Mesendoderm (in vitro differentiated cells): ENCODE measurements around the gene CRYGA.

Experiments used
- DNase-seq: peaks from one replicate; pipeline ENCODE4 v3.0.0; 2013
- H2AK5ac ChIP-seq: 2 replicates; pipeline ENCODE4 v1.6.1; 2013; ENCODE audit warnings: low read length, inconsistent platforms
- H2BK120ac ChIP-seq: 2 replicates; pipeline ENCODE4 v1.6.1; 2013; ENCODE audit warnings: low read depth, mild to moderate bottlenecking, low read length, moderate library complexity, mixed read lengths
- H2BK15ac ChIP-seq: replicated peaks from 2 replicates; pipeline ENCODE4 v1.6.1; 2013; ENCODE audit warnings: low read depth, mild to moderate bottlenecking, moderate library complexity
- H2BK5ac ChIP-seq: 2 replicates; pipeline ENCODE4 v1.6.1; 2013; ENCODE audit warnings: low read length, inconsistent platforms
- H3K18ac ChIP-seq: 2 replicates; pipeline ENCODE4 v1.6.1; 2013; ENCODE audit warnings: mild to moderate bottlenecking, low read length, mixed read lengths
- H3K23ac ChIP-seq: one replicate; pipeline ENCODE4 v1.6.1; 2013; ENCODE audit warnings: low read length
- H3K27ac ChIP-seq: 2 replicates; pipeline ENCODE4 v1.5.1; 2013; ENCODE audit warnings: low read depth, mild to moderate bottlenecking, inconsistent platforms, low read length, moderate library complexity
- H3K27me3 ChIP-seq: 2 replicates; pipeline ENCODE4 v1.6.1; 2013; ENCODE audit warnings: low read length, control low read depth, mild to moderate bottlenecking, inconsistent platforms; ENCODE audit not compliant: insufficient read depth, poor library complexity
- H3K36me3 ChIP-seq: 2 replicates; pipeline ENCODE4 v1.6.1; 2013; ENCODE audit warnings: low read length, inconsistent platforms; ENCODE audit not compliant: control insufficient read depth, insufficient read depth
- H3K4ac ChIP-seq: one replicate; pipeline ENCODE4 v1.6.1; 2013; ENCODE audit warnings: low read depth, mild to moderate bottlenecking, low read length, moderate library complexity
- H3K4me1 ChIP-seq: 2 replicates; pipeline ENCODE4 v1.6.1; 2013; ENCODE audit warnings: low read depth, low read length, inconsistent platforms; ENCODE audit not compliant: control insufficient read depth
- H3K4me2 ChIP-seq: 2 replicates; pipeline ENCODE4 v1.6.1; 2013; ENCODE audit warnings: low read length
- H3K4me3 ChIP-seq: 2 replicates; pipeline ENCODE4 v1.5.1; 2013; ENCODE audit warnings: mild to moderate bottlenecking, low read length
- H3K56ac ChIP-seq: one replicate; pipeline ENCODE4 v1.6.1; 2013; ENCODE audit warnings: low read length
- H3K79me1 ChIP-seq: 2 replicates; pipeline ENCODE4 v1.6.1; 2013; ENCODE audit warnings: low read length, inconsistent platforms
- H3K79me2 ChIP-seq: 2 replicates; pipeline ENCODE4 v1.6.1; 2013; ENCODE audit warnings: mild to moderate bottlenecking, low read length; ENCODE audit not compliant: control insufficient read depth, insufficient read depth
- H3K9ac ChIP-seq: 2 replicates; pipeline ENCODE4 v1.6.1; 2013; ENCODE audit warnings: low read length, inconsistent platforms
- H4K5ac ChIP-seq: one replicate; pipeline ENCODE4 v1.6.1; 2013; ENCODE audit warnings: low read length
- H4K8ac ChIP-seq: one replicate; pipeline ENCODE4 v1.6.1; 2013; ENCODE audit warnings: low read depth, mild to moderate bottlenecking, control low read depth, low read length, moderate library complexity
- WGBS: extraction: QIAGEN DNeasy Blood & Tissue Kit; methylation state at CpG from one replicate; pipeline ENCODE4 v1.1.7; 2013; ENCODE audit warnings: low lambda C conversion rate, missing lambda C conversion rate; ENCODE audit not compliant: insufficient coverage; ENCODE audit errors: extremely low coverage; 5-methylcytosine and 5-hydroxymethylcytosine counted together

The CRYGA gene

DNA sequence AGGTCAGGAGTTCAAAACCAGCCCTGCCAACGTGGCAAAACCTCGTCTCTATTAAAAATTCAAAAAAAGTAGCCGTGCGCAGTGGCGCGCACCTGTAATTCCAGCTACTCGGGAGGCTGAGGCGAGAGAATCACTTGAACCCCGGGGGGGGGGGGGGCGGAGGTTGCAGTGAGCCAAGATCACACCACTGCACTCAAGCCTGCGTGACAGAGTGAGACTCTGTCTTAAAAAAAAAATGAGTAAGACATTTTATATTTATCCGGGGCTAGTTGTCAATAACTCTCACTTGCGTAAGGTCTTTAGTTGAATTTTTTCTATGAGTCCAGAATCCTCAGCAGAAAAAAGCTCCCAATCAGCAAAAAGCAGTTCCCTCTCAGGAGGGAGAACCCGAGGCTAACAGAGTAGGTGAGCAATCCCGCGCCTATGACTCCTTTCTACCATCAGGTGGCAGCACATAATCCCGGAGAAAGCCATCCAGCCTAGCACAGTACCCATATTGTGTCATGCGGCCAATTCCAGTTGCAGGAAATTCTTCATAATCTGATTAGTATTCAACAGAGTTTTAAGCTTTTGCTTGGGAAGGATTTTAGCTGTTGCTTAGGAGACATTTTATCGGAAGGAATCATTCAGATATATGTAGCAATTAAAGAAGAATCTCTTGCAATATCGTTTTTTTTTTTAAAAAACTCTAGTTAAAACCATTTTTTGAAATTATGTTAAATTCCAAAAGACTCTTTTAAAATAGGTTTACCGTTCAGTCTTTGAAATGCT lies 11.9 kb upstream of the CRYGA start:
- Histone ChIP-seq H2BK15ac (no peak overlapping the region), H3K79me1 (no peaks in the 10 kb centered on the region), H4K8ac (no peak overlapping the region), H3K4ac (no peak overlapping the region), H3K9ac (no peak overlapping the region), H3K4me3 (no peak overlapping the region), H3K56ac (peak overlapping the region; percentile 52), H3K4me1 (no peaks in the 10 kb centered on the region), H4K5ac (no peak overlapping the region), H3K27me3 (no peaks in the 10 kb centered on the region), H3K36me3 (no peaks in the 10 kb centered on the region), H3K23ac (no peak overlapping the region), H3K4me2 (no peak overlapping the region), H2BK120ac (no peak overlapping the region), H3K27ac (no peak overlapping the region), H3K18ac (no peak overlapping the region), H2BK5ac (no peak overlapping the region), H2AK5ac (no peak overlapping the region), H3K79me2 (no peaks in the 10 kb centered on the region)
- peak; percentile 88 for DNase-seq
- WGBS, result no CpG with 5 or more reads among the region's 21 CpGs

- Histone ChIP-seq H2BK5ac (no peak overlapping the region), H4K8ac (no peak overlapping the region), H3K27me3 (no peaks in the 10 kb centered on the region), H3K4me2 (no peak overlapping the region), H3K4ac (no peak overlapping the region), H3K56ac (no peak overlapping the region), H4K5ac (no peak overlapping the region), H3K4me3 (no peak overlapping the region), H3K27ac (no peak overlapping the region), H3K79me2 (no peaks in the 10 kb centered on the region), H3K36me3 (no peaks in the 10 kb centered on the region), H2BK15ac (no peak overlapping the region), H3K23ac (no peak overlapping the region), H3K4me1 (no peaks in the 10 kb centered on the region), H3K9ac (no peak overlapping the region), H3K18ac (no peak overlapping the region), H2BK120ac (no peak overlapping the region), H3K79me1 (no peaks in the 10 kb centered on the region), H2AK5ac (no peak overlapping the region)
- DNase-seq, result no peak
- no CpG with 5 or more reads among the region's 9 CpGs for WGBS
Observed at GRCh38 chr2:208174144-208174543, 10.8 kb upstream of the CRYGA start.

GRCh38 chr2:208172125-208172524 lies 8.7 kb upstream of the CRYGA start:
- no CpG with 5 or more reads among the region's 4 CpGs for WGBS
- H3K4me2 ChIP-seq, result no peak overlapping the region
- H2AK5ac ChIP-seq, result no peak overlapping the region
- no peak overlapping the region for H3K4ac ChIP-seq
- no peak for DNase-seq
- H2BK5ac ChIP-seq, result no peak overlapping the region
- H3K27me3 ChIP-seq, result no peaks in the 10 kb centered on the region
- no peak overlapping the region for H4K5ac ChIP-seq
- no peak overlapping the region for H3K27ac ChIP-seq
- H3K23ac ChIP-seq, result no peak overlapping the region
- H3K4me1 ChIP-seq, result no peaks in the 10 kb centered on the region
- no peak overlapping the region for H3K18ac ChIP-seq
- no peaks in the 10 kb centered on the region for H3K79me2 ChIP-seq
- no peak overlapping the region for H2BK15ac ChIP-seq
- peak overlapping the region; percentile 42 for H3K56ac ChIP-seq
- no peaks in the 10 kb centered on the region for H3K36me3 ChIP-seq
- no peak overlapping the region for H2BK120ac ChIP-seq
- H4K8ac ChIP-seq, result no peak overlapping the region
- H3K9ac ChIP-seq, result no peak overlapping the region
- H3K4me3 ChIP-seq, result no peak overlapping the region
- no peaks in the 10 kb centered on the region for H3K79me1 ChIP-seq

GRCh38 chr2:208164951-208165755 lies 1.8 kb upstream of the CRYGA start:
- WGBS, result no CpG with 5 or more reads among the region's 2 CpGs
- no peaks in the 10 kb centered on the region for H3K36me3 ChIP-seq
- no peak overlapping the region for H2AK5ac ChIP-seq
- no peak overlapping the region for H2BK5ac ChIP-seq
- no peak overlapping the region for H2BK120ac ChIP-seq
- no peak for DNase-seq
- H3K4me1 ChIP-seq, result no peaks in the 10 kb centered on the region
- no peak overlapping the region for H3K4ac ChIP-seq
- H3K18ac ChIP-seq, result no peak overlapping the region
- H3K4me3 ChIP-seq, result no peak overlapping the region
- no peaks in the 10 kb centered on the region for H3K79me1 ChIP-seq
- no peak overlapping the region for H4K8ac ChIP-seq
- no peak overlapping the region for H4K5ac ChIP-seq
- H3K9ac ChIP-seq, result no peak overlapping the region
- no peak overlapping the region for H2BK15ac ChIP-seq
- no peaks in the 10 kb centered on the region for H3K79me2 ChIP-seq
- no peak overlapping the region for H3K27ac ChIP-seq
- H3K4me2 ChIP-seq, result no peak overlapping the region
- no peak overlapping the region for H3K56ac ChIP-seq
- no peaks in the 10 kb centered on the region for H3K27me3 ChIP-seq
- H3K23ac ChIP-seq, result no peak overlapping the region

DNA sequence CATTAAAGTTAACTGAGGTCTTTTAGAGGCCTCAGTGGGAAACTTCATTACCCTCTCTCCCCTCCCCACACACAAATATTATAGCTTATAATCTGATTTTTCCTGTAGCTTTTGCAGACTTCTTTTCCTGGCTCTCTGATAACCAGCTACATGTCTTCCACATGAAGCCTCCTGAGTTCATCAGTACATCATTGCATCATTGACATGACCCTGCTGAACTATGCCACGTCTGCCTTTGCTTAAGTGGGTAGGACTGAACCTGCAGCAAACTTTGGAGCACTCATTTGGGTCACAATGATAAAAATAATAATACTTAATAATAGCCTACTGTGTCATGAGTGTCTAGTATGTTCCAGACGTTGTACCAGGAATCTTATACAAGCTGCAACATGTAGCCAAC lies 7.0 kb downstream of the CRYGA start:
- no peaks in the 10 kb centered on the region for H3K79me1 ChIP-seq
- H3K4me2 ChIP-seq, result no peak overlapping the region
- H3K79me2 ChIP-seq, result no peaks in the 10 kb centered on the region
- no peak overlapping the region for H3K18ac ChIP-seq
- no peaks in the 10 kb centered on the region for H3K36me3 ChIP-seq
- H3K23ac ChIP-seq, result no peak overlapping the region
- no peak overlapping the region for H4K5ac ChIP-seq
- H3K4me1 ChIP-seq, result no peaks in the 10 kb centered on the region
- no peak overlapping the region for H3K9ac ChIP-seq
- H4K8ac ChIP-seq, result no peak overlapping the region
- H2BK120ac ChIP-seq, result no peak overlapping the region
- no peak overlapping the region for H3K56ac ChIP-seq
- no peak overlapping the region for H2BK15ac ChIP-seq
- no peak for DNase-seq
- H3K27me3 ChIP-seq, result no peaks in the 10 kb centered on the region
- WGBS, result no CpG with 5 or more reads among the region's 2 CpGs
- H2AK5ac ChIP-seq, result no peak overlapping the region
- H3K4me3 ChIP-seq, result no peak overlapping the region
- H2BK5ac ChIP-seq, result no peak overlapping the region
- no peak overlapping the region for H3K27ac ChIP-seq
- H3K4ac ChIP-seq, result no peak overlapping the region
